IMR-90 (cell line): ENCODE measurements around the gene NTM. TPM values are rescaled to one million over a fixed set of nuclear protein-coding genes. Genes with fewer than 3 reads are reported as not detected.

Source experiments
- ATAC-seq: fragments of 200-7000 bp; cut with Tn5 transposase; 2 replicates; pipeline ENCODE4 v1.9.1; 2020; ENCODE audit warnings: low read depth, mild to moderate bottlenecking, moderate library complexity
- BruUV-seq: library from RNA; stranded (reverse); fragments of 400-500 nt; replicated peaks from 2 replicates; lab custom pipeline; 2021; lab: Mats Ljungman, UMichigan
- CTCF ChIA-PET: fragments of 300-600 bp; formaldehyde crosslinking; extraction: SDS; loops from one replicate; lab custom pipeline; 2021; ENCODE audit warnings: antibody characterized with exemption; lab: Yijun Ruan, JAX
- POLR2A ChIA-PET: fragments of 300-600 bp; sonication (Branson Sonifier 250); formaldehyde crosslinking; loops from one replicate; lab custom pipeline; 2022; ENCODE audit warnings: antibody characterized with exemption; ENCODE audit not compliant: unreplicated experiment; lab: Charles Lee
- DNase-seq: peaks from one replicate; pipeline ENCODE4 v3.0.0; 2013
- H2AFZ ChIP-seq: replicated peaks from 2 replicates; pipeline ENCODE3; 2013; ENCODE audit warnings: low read length, mild to moderate bottlenecking; ENCODE audit not compliant: poor library complexity
- H2AK5ac ChIP-seq: 2 replicates; pipeline ENCODE4 v1.6.1; 2013; ENCODE audit warnings: low read depth, low read length, inconsistent platforms
- H2AK9ac ChIP-seq: replicated peaks from 2 replicates; pipeline ENCODE3; 2013; ENCODE audit warnings: mild to moderate bottlenecking, low read depth, low read length, moderate library complexity; ENCODE audit not compliant: poor library complexity
- H2BK120ac ChIP-seq: 2 replicates; pipeline ENCODE4 v1.6.1; 2013; ENCODE audit warnings: low read depth, low read length, inconsistent platforms
- H2BK15ac ChIP-seq: 3 replicates; pipeline ENCODE4 v1.6.1; 2013; ENCODE audit warnings: low read depth, low read length, inconsistent platforms
- H2BK20ac ChIP-seq: 2 replicates; pipeline ENCODE4 v1.6.1; 2013; ENCODE audit warnings: low read depth, mild to moderate bottlenecking, inconsistent platforms, low read length, moderate library complexity
- H2BK5ac ChIP-seq: 2 replicates; pipeline ENCODE4 v1.6.1; 2013; ENCODE audit warnings: mild to moderate bottlenecking, low read depth, low read length, inconsistent platforms; ENCODE audit not compliant: poor library complexity, severe bottlenecking
- H3K14ac ChIP-seq: replicated peaks from 2 replicates; pipeline ENCODE4 v1.6.1; 2013; ENCODE audit warnings: low read depth, low read length, inconsistent platforms
- H3K18ac ChIP-seq: 2 replicates; pipeline ENCODE4 v1.6.1; 2013; ENCODE audit warnings: low read depth, low read length, control low read depth
- H3K23ac ChIP-seq: 2 replicates; pipeline ENCODE4 v1.6.1; 2013; ENCODE audit warnings: low read depth, low read length, inconsistent platforms
- H3K27ac ChIP-seq: 2 replicates; pipeline ENCODE4 v1.5.1; 2013; ENCODE audit warnings: mild to moderate bottlenecking, control low read depth, low read length; ENCODE audit not compliant: insufficient read depth
- H3K27me3 ChIP-seq: 2 replicates; pipeline ENCODE4 v1.6.1; 2013; ENCODE audit warnings: low read length; ENCODE audit not compliant: control insufficient read depth, insufficient read depth
- H3K36me3 ChIP-seq: 2 replicates; pipeline ENCODE4 v1.6.1; 2013; ENCODE audit warnings: low read length, mixed read lengths; ENCODE audit not compliant: control insufficient read depth, insufficient read depth
- H3K4ac ChIP-seq: 2 replicates; pipeline ENCODE4 v1.6.1; 2013; ENCODE audit warnings: low read depth, low read length, inconsistent platforms
- H3K4me1 ChIP-seq: 2 replicates; pipeline ENCODE4 v1.6.1; 2013; ENCODE audit warnings: low read length, mixed read lengths; ENCODE audit not compliant: control insufficient read depth, insufficient read depth
- H3K4me2 ChIP-seq: 2 replicates; pipeline ENCODE4 v1.6.1; 2013; ENCODE audit warnings: low read depth, mild to moderate bottlenecking, control low read depth, low read length, moderate library complexity
- H3K4me3 ChIP-seq: 2 replicates; pipeline ENCODE4 v1.5.1; 2013; ENCODE audit warnings: low read depth, mild to moderate bottlenecking, control low read depth, low read length, moderate library complexity; ENCODE audit not compliant: insufficient read depth
- H3K56ac ChIP-seq: 2 replicates; pipeline ENCODE4 v1.6.1; 2013; ENCODE audit warnings: low read length, inconsistent platforms; ENCODE audit not compliant: insufficient read depth; ENCODE audit errors: extremely low read depth
- H3K79me1 ChIP-seq, 2 experiments: 2 replicates each; pipeline ENCODE4 v1.6.1; 2013; ENCODE audit warnings: low read length in 2 of 2, inconsistent platforms in 1 of 2, low read depth in 1 of 2
- H3K9ac ChIP-seq: 2 replicates; pipeline ENCODE4 v1.6.1; 2013; ENCODE audit warnings: low read depth, low read length, control low read depth
- H3K9me1 ChIP-seq: 2 replicates; pipeline ENCODE4 v1.6.1; 2013; ENCODE audit warnings: low read length, inconsistent platforms; ENCODE audit not compliant: insufficient read depth
- H3K9me3 ChIP-seq: 2 replicates; pipeline ENCODE4 v1.6.1; 2013; ENCODE audit warnings: low read length; ENCODE audit not compliant: control insufficient read depth, insufficient read depth
- H4K20me1 ChIP-seq: 2 replicates; pipeline ENCODE4 v1.6.1; 2013; ENCODE audit warnings: low read length, inconsistent platforms; ENCODE audit not compliant: insufficient read depth
- H4K5ac ChIP-seq: 2 replicates; pipeline ENCODE4 v1.6.1; 2013; ENCODE audit warnings: mild to moderate bottlenecking, low read depth, low read length, control low read depth
- H4K8ac ChIP-seq, 2 experiments: 2 replicates each; pipeline ENCODE4 v1.6.1; 2013; ENCODE audit warnings: low read depth in 2 of 2, low read length in 2 of 2, control low read depth in 1 of 2, inconsistent platforms in 1 of 2
- H4K91ac ChIP-seq: 2 replicates; pipeline ENCODE4 v1.6.1; 2013; ENCODE audit warnings: low read depth, low read length, inconsistent platforms; ENCODE audit not compliant: insufficient read depth
- BHLHE40 ChIP-seq: fragments of 150-350 bp; IDR thresholded peaks from 2 replicates; pipeline ENCODE4 v1.6.1; 2016; ENCODE audit warnings: mild to moderate bottlenecking, low read depth, low read length
- CEBPB ChIP-seq: IDR thresholded peaks from 2 replicates; pipeline ENCODE4 v1.6.1; 2012; ENCODE audit warnings: low read depth, low read length, improper control_type of control experiment
- MAFK ChIP-seq: IDR thresholded peaks from 2 replicates; pipeline ENCODE4 v1.6.1; 2012; ENCODE audit warnings: low read depth, low read length, improper control_type of control experiment
- MXI1 ChIP-seq: IDR thresholded peaks from 2 replicates; pipeline ENCODE4 v1.6.1; 2012; ENCODE audit warnings: low read depth, mild to moderate bottlenecking, low read length, moderate library complexity, borderline replicate concordance
- POLR2A ChIP-seq: IDR thresholded peaks from 2 replicates; pipeline ENCODE4 v1.6.1; 2012; ENCODE audit warnings: mild to moderate bottlenecking, low read depth, low read length
- RAD21 ChIP-seq: IDR thresholded peaks from 2 replicates; pipeline ENCODE4 v1.6.1; 2012; ENCODE audit warnings: low read length, improper control_type of control experiment
- RCOR1 ChIP-seq: IDR thresholded peaks from 2 replicates; pipeline ENCODE4 v1.6.1; 2012; ENCODE audit warnings: mild to moderate bottlenecking, low read length, improper control_type of control experiment; ENCODE audit not compliant: insufficient replicate concordance
- RFX5 ChIP-seq: IDR thresholded peaks from 2 replicates; pipeline ENCODE4 v1.8.0; 2012; ENCODE audit warnings: low read depth, mild to moderate bottlenecking, low read length, moderate library complexity
- SMC3 ChIP-seq: fragments of 150-350 bp; IDR thresholded peaks from 2 replicates; pipeline ENCODE4 v1.6.1; 2016; ENCODE audit warnings: low read depth, mild to moderate bottlenecking, antibody characterized with exemption, low read length, moderate library complexity
- WGBS, 2 experiments: methylation state at CpG; one replicate each; pipeline versions ENCODE4 v1.1.5 to v1.1.7; 2013; ENCODE audit warnings: missing lambda C conversion rate in 2 of 2; ENCODE audit not compliant: insufficient read length in 1 of 2; ENCODE audit errors: extremely low coverage in 2 of 2; 5-methylcytosine and 5-hydroxymethylcytosine counted together
- dilution Hi-C: fragments of 300-500 bp; cut with HindIII; formaldehyde crosslinking; loops from one replicate; pipeline ENCODE4 v1.14.3; 2018; ENCODE audit warnings: low sequenced_read_pairs; ENCODE audit not compliant: unreplicated experiment
- in situ Hi-C: fragments of 300-500 bp; cut with MboI; formaldehyde crosslinking; loops from 3 replicates; pipeline ENCODE4 v1.14.3; 2019; ENCODE audit warnings: low sequenced_read_pairs, inconsistent platforms, mixed read lengths
- intact Hi-C: fragments of 100-400 bp; cut with micrococcal nuclease; formaldehyde crosslinking; loops from 2 replicates; pipeline ENCODE4 v1.10.0; 2022
- polyA plus RNA-seq, 3 experiments: library from polyadenylated mRNA; depleted of rRNA; stranded (reverse); fragments of >200 nt; gene quantifications; 2 replicates each; pipeline ENCODE4 v1.2.3, GENCODE V29; 2012; ENCODE audit warnings: low replicate concordance in 1 of 3
- total RNA-seq: library from RNA; depleted of rRNA; stranded (reverse); fragments of >200 nt; gene quantifications from 2 replicates; pipeline ENCODE4 v1.2.3, GENCODE V29; 2012
- TF ChIP-seq, protein P1 (sequence below): fragments of 150-350 bp; IDR thresholded peaks from 2 replicates; pipeline ENCODE4 v1.6.1; 2016; ENCODE audit warnings: low read depth, mild to moderate bottlenecking, low read length, moderate library complexity, borderline replicate concordance

The NTM gene
- total and polyA plus RNA-seq, 2 of the 4 experiments (the other 2 are of a cell fraction), result 19.5 to 25.5 TPM

DNA sequence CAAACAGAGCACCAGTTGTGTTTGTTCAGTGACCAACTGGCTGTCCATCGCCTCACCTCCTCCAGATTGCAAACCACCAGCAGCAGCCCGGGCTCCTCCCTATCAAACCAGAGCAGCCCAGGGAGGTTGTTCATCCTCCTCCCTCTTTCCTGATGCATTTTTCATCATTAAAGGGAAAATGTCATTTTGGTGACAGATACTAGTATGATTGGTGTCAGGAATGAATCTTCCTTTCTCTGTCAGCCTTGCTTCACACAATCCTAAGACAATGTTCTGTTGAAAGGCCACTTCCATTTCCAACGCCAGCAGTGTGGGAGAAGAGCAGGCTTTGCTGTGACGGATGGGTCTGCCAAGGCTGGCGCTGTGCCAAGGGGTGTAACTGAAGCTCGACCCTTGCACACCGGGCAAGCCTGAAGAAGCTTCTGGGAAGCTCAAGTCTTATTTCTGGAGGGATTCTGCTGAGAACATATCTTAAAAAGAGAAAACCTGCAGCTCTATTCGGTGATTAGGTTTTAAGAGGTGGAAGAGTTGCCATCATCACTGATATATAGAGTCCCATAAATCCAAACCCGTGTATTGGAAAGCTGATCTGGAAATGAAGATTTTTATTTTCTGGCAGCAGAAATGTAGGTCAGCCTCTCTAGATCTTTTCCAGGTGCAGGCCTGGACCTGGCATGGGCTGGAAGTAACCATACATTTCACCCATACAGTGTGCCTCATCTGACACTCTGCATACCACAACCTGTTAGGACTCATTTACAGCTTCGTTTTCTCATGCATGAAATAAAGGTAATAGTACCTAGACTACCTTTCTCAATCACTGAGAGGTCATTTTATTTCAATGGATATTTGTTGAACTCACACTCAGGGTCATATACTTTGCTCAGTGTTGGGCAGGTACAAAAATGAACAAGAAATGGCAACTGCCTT is 524.5 kb downstream of the NTM start:
- Histone ChIP-seq H4K5ac (no peak overlapping the region), H3K4me1 (peaks cover 14% of the 10 kb centered on the region), H3K14ac (peak overlapping the region; percentile 29; the same call in 1 of the 2 replicates), H2BK15ac (peak overlapping the region; percentile 48; the same call in 2 of the 3 replicates), H2BK20ac (peak overlapping the region; percentile 40; the same call in 1 of the 2 replicates), H4K20me1 (no peaks in the 10 kb centered on the region), H3K9me1 (peaks cover 21% of the 10 kb centered on the region), H3K27me3 (no peaks in the 10 kb centered on the region), H2BK120ac (peak overlapping the region; percentile 27; the same call in 1 of the 2 replicates), H2AFZ (no peak overlapping the region), H3K36me3 (no peaks in the 10 kb centered on the region), H3K23ac (no peak overlapping the region), H3K9ac (no peak overlapping the region), H3K27ac (no peak overlapping the region), H3K56ac (no peak overlapping the region), H2BK5ac (no peak overlapping the region), H3K9me3 (no peaks in the 10 kb centered on the region), H3K4ac (peak overlapping the region; percentile 36; the same call in 1 of the 2 replicates), H3K18ac (no peak overlapping the region), H3K4me2 (no peak overlapping the region), H3K79me1 (peaks cover 0 to 12% of the 10 kb centered on the region in 2 experiments; a peak in 2 of 4 replicates), H2AK9ac (no peak overlapping the region), H4K8ac (no peak overlapping the region), H3K4me3 (no peak overlapping the region), H4K91ac (peak overlapping the region; percentile 57), H2AK5ac (peak overlapping the region; percentile 81)
- 62% methylated on average over 3 of the region's 10 CpGs; no CpG with 5 or more reads in 1 of the 2 experiments for WGBS, 2 experiments
- dilution Hi-C loops (no loop called here), in situ Hi-C loops (loop anchor here (25.0 kb wide), 2 partner anchors 983 to 1483 kb away; partner anchors contain the start of gene SNX19), intact Hi-C loops (loop anchor here (5.0 kb wide), 1 partner anchor 177 kb away; no protein-coding TSS in a partner anchor)
- no peak for DNase-seq
- no TSS peak for BruUV-seq
- ChIA-PET CTCF (interaction anchor here (2.0 kb wide), 1 partner anchor 232 kb away, joined by 7 read pairs; no protein-coding TSS in a partner anchor), POLR2A (no interaction called here)
- TF ChIP-seq RAD21 (no peak), POLR2A (no peak), CEBPB (no peak), BHLHE40 (no peak), MAFK (no peak), RCOR1 (no peak), RFX5 (no peak), MXI1 (no peak), SMC3 (no peak)
- TF ChIP-seq, protein P1, sequence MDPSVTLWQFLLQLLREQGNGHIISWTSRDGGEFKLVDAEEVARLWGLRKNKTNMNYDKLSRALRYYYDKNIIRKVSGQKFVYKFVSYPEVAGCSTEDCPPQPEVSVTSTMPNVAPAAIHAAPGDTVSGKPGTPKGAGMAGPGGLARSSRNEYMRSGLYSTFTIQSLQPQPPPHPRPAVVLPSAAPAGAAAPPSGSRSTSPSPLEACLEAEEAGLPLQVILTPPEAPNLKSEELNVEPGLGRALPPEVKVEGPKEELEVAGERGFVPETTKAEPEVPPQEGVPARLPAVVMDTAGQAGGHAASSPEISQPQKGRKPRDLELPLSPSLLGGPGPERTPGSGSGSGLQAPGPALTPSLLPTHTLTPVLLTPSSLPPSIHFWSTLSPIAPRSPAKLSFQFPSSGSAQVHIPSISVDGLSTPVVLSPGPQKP, result no peak
- no peak for ATAC-seq
